Epithelial cell of esophagus (primary cell): Measurements from ENCODE around the gene ME2.
A peak's percentile ranks its signal among the peaks of the same experiment; 100 is the strongest.
"Not testable (repeated sequence)": the region's sequence is repeated elsewhere in the genome, so short reads cannot be mapped to it uniquely, and the experiment has no call there.

ENCODE experiments used
- DNase-seq: peaks from one replicate; pipeline ENCODE4 v3.0.0; 2010; ENCODE audit warnings: low read depth
- H3K4me3 ChIP-seq: 2 replicates; pipeline ENCODE4 v1.5.1; 2011; ENCODE audit warnings: mild to moderate bottlenecking, low read length, control low read depth
- TF ChIP-seq, protein P1 (sequence below): IDR thresholded peaks from 2 replicates; pipeline ENCODE4 v1.5.1; 2011; ENCODE audit warnings: low read depth, mild to moderate bottlenecking, low read length, control low read depth, inconsistent platforms; ENCODE audit not compliant: insufficient read depth; ENCODE audit errors: missing control alignments

Gene ME2

DNA sequence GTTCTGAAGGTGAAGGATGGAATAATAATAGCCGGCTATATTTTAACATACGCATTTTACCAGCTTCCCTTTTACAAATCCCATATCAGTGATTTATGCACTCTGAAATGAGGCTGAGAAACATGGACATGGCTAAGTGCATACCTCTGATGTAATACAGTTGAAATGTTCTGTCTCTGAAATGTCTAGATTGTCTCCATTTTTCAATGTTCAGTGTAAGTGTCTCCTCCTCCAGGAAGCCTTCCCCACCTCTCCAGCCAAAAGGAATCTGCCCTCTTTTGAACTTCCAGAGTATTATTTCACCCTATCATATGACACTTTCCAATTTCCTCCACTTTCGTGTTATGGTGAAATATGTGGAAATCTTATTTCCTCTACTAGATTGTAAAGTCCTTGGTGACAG is 29.5 kb upstream of the ME2 start:
- DNase-seq: no peak
- H3K4me3 ChIP-seq: no peak overlapping the region
- TF ChIP-seq, protein P1, sequence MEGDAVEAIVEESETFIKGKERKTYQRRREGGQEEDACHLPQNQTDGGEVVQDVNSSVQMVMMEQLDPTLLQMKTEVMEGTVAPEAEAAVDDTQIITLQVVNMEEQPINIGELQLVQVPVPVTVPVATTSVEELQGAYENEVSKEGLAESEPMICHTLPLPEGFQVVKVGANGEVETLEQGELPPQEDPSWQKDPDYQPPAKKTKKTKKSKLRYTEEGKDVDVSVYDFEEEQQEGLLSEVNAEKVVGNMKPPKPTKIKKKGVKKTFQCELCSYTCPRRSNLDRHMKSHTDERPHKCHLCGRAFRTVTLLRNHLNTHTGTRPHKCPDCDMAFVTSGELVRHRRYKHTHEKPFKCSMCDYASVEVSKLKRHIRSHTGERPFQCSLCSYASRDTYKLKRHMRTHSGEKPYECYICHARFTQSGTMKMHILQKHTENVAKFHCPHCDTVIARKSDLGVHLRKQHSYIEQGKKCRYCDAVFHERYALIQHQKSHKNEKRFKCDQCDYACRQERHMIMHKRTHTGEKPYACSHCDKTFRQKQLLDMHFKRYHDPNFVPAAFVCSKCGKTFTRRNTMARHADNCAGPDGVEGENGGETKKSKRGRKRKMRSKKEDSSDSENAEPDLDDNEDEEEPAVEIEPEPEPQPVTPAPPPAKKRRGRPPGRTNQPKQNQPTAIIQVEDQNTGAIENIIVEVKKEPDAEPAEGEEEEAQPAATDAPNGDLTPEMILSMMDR: no peak

DNA sequence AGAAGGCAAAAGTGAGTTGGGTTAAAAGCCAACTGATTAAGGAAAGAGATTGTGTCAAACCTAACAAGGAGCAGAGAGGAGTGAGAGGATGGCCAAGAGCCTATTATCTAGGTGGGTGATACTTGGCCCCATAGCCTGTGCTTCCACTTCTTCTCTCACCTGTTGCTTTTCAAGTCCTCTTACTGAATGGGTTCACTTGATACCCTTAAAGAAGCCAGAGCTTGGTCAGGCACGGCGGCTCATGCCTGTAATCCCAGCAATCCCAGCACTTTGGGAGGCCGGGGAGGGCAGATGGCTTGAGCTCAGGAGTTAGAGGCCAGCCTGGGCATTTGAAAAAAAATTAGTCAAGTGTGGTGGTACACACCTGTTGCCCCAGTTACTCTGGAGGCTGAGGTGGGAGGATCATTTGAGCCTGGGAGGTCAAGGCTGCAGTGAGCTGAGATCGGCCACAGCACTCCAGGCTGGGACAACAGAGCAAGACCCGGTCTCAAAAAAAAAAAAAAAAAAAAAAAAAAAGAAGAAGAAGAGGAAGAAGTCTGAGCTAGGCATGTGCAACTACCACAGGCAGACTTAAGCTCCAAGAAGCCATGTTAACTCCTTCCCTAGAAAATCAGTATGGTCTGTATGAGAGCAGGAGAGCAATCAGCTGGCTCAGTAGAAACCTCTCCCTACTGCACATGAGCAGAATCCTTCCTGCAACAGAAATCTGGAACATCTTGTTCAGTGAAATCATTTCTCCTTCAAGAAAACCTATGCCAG is 28.4 kb upstream of the ME2 start:
- no peak for DNase-seq
- TF ChIP-seq, protein P1: no peak
- H3K4me3 ChIP-seq: no peak overlapping the region

DNA sequence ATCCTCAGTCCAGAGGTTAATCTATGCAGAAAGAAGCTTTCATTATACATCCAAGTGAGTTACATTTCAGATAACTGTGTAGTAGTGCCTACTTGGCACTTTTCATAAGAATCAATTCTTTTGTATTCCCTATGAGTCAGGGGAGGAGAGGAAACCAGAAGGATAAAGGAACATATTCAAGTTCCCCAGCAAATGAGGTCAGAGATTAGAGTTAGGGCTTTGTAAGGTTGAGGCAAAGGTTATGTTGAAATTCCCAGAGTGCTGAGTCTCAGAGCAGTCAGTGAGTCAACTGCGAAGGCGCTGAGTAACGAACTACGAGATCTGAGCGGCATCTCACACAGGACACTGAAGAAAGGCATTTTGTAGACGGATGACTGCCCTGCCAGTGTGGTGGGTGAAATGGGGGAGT is 25.1 kb upstream of the ME2 start:
- peak; percentile 94 for DNase-seq
- TF ChIP-seq, protein P1: no peak
- H3K4me3 ChIP-seq: no peak overlapping the region

DNA sequence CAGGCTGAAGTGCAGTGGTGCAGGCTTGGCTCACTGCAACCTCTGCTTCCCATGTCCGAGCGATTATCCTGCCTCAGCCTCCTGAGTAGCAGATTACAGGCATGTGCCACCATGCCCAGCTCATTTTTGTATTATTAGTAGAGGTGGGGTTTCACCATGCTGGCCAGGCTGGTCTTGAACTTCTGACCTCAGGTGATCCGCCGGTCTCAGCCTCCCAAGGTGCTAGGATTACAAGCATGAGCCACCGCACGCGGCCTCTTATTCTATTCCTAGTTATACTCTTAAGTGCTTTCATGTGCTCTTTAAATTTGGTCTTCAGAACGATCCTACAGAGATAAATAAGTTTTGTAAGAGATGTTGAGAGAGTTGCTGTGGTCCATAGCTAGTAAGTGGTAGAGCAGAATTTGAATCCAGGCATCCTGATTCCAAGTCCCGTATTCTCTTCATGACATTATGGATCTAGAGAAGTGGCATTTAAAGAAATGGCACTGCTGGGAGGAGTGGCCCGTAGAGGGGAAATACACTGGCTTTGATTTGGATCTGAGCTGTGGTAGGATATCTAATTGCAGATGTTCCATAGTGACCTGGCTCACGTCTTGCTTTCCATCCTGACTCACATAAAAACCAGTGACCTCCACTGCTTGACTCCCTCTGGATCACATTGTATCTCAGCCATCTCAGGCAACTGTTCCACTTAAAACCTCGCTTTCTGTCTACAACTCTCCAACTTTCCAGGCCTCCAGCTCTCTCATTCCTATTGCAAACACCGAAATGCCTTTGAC is 22.8 kb upstream of the ME2 start:
- no peak for DNase-seq
- no peak overlapping the region for H3K4me3 ChIP-seq
- TF ChIP-seq, protein P1: no peak

DNA sequence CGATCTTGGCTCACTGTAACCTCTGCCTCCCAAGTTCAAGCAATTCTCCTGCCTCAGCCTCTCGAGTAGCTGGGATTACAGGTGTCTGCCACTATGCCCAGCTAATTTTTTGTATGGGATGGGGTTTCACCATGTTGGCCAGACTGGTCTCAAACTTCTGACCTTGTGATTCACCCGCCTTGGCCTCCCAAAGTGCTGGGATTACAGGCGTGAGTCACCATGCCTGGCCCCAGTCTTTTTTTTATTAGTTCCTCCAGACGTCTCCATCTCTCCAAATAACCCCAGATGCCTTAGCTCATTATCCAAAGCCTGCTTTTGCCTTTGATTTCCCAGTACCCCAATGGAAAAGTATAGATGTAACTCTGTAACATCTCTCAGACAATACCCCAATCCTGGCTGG is 21.8 kb upstream of the ME2 start:
- not testable (repeated sequence) for H3K4me3 ChIP-seq, DNase-seq

DNA sequence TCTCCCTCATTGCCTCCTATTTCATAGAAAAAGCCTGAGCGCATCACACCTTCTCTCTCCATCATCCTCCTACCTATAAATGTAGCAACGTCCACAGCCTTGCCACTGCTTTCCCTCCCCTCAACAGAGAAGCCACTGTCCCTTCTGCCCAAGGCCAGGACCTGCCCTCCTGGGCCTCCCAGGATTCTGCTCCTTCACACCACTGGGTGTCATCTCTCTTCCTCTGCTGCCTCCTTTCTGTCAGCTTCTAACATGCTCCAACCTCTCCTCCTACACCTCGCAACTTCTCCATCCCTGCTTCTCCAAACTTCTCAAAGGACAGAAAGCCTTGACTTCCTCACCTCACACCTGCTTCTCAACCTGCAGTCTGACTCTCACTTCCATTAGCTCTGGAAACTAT is 21.2 kb upstream of the ME2 start:
- TF ChIP-seq, protein P1: no peak
- H3K4me3 ChIP-seq: no peak overlapping the region
- no peak for DNase-seq

DNA sequence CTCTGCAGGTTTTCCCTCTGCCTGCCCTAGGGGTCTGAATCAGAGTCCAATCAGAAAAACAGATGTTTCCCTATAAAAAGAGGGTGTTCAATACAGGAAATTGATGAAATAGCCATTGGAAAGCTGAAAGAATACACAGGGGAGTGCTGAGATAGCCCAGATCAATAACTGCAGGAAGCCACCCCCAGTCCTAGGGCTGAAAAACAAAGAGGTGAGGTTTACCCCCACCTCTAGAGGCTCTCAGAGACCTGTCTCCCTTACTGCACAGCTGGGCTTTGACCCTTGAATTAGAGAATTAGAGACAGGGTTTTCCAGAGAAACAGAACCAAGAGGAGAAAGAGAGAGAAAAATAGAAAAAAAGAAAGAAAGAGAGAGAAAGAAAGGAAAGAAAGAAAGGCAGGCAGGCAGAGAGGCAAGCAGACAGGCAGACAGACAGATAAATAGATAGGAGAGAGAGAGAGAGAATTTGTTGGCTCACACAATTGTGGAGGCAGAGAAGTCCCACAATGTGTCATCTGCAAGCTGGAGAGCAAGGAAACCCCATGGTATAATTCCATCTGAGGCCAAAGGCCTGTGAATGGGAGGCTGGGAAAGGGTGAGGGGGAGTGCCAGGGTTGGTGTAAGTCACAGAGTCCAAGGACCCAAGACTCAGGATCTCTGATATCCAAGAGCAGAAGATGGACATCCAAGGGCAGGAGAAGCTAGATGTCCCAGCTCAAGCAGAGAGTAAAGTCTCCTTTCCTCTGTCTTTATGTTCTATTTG is 18.9 kb upstream of the ME2 start:
- TF ChIP-seq, protein P1: no peak
- DNase-seq: no peak
- H3K4me3 ChIP-seq: no peak overlapping the region
